Esophagus mucosa (tissue), 1 donor: Measurements from ENCODE around the gene PNPLA7. TPM values are rescaled to one million over a fixed set of nuclear protein-coding genes. Genes with fewer than 3 reads are reported as not detected.

Experiments
- ATAC-seq: fragments of 200-7000 bp; cut with Tn5 transposase; one replicate; pipeline ENCODE4 v1.9.1; 2020
- total RNA-seq: library from RNA; stranded (reverse); gene quantifications from one replicate; pipeline ENCODE4 v1.2.4, GENCODE V29; 2023
- donor health status: DM: yes; HTN: yes; CAD: no.

Gene PNPLA7
- total RNA-seq, 1 donor from 2014 or later = 1.0 TPM

DNA sequence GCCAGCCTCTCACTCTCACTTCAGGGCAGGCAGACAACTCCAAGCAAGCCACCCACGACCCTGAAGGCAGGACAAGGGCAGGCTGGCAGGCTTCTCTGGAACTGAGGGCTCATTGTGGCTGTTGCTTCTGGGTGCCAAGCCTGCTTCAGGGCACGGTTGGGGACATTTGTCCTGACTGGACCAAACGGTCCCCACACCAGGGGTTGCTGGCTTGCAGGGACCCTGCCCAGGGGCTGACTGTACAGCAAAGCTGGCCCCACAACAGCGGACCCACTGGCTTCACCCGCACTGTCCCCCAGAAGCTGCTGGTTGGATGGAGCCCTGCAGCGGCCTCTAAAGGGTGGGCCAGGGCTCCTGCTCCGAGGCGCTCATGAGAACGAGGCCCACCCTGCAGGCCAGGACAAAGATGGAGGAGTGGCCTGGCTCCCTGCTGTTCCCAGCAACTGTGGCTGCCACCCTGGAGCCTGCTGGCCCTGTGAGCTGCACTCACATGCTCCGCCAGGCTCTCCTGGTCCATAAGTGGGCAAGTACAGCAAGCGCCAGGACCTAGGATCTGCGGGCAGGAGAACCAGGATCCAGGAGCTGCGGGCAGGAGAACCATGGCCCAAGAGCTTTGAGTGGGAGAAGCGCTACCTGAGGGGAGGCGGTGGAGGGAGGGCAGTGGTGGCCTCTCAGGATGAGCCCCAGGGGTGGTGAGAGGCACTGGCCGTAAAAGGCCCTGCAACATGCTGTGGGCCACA is 56.7 kb downstream of the PNPLA7 start:
- no peak for ATAC-seq

DNA sequence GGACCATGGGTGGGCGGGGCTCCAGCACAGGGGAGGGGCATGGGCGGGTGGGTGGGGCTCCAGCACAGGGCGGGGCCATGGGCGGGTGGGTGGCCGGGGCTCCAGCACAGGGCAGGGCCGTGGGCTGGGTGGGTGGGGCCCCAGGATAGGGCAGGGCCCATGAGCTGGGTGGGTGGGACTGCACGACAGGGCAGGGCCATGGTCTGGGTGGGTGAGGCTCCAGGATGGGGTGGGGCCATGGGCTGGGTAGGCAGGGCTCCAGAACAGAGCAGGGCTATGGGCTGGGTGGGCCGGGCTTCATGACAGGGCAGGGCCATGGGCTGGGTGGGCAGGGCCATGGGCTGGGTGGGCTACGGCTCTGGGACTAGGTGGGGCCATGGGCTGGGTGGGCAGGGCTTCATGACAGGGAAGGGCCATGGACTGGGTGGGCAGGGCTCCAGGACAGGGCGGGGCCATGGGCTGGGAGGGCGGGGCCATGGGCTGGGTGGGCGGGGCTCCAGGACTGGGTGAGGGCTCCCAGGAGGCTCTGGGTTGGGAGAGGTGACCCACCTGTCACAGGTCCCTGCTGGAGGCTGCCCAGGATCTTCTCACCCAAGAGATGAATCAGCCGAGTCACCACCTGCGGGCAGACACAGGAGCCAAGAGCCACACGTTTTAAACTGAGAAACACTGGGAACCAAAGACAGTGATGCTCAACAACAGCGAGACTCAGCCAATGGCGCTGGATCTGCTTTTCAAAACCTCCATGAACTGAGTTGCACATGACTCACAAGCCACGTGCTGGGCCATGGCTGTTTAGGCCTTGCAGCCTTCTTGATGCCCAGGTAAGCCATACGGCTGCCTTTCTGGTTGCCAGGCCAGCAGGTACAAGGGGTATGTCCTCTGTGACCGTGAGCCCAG is 57.5 kb downstream of the PNPLA7 start:
- peak; percentile 60 for ATAC-seq

DNA sequence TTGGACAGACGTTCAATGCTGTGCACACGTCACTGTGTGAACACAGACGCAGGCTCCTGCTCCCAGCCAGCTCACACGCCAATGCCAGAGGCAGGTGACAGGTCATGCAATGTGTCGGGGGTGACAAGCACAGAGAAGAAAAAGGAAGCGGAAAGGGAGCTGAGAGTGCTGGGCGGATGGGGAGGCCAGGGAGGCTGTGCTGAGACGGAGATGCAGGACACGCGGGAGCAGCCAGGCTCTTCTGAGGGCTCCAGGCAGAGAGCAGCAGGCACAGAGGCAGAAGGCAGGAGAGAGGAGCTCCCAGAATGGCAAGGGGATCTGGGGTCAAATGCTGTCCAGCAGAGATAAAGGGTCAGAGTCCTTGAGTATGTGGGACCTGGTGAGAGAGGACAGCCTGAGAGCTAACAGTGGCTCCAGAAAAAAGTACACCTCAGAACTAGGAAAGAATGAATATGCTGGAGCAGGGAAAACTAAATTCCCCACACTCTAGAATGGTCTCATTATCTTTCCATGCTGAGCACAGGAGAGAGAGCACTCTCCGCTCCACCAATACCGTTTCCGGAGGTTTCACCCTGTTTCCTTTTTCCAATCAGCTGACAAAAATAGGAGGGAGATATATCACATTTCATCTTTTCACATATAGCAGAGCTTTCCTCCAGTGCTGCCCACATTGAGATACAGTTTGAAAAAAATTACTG is 58.3 kb downstream of the PNPLA7 start:
- ATAC-seq = no peak

DNA sequence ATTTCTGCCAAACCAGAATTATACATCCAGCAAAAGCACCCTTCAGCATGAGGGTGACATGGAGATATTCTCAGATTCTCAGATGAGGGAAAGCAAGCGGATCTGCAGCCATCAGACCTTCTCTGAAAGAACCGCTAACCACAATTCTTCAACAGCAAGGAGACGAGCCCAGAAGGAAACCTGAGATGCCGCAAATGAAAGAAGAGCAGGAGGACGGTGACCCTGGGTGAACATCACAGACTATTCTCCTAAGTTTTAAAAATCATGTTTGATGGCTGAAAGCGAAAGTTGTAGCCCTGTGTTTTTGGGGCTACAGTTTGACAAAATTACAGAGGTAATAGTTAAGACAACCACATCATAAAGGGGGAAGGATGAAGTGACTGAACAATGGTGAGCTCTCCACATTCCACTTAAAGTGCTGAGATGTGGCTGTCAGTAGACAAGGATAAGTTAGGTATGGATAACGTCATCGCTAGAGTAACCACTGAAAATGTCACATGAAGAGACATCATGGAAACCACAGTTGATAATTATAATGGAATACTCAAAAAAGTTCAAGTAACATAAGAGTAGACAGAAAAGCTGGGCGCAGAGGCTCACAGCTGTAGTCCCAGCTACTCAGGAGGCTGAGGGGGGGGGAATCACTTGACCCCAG is 59.5 kb downstream of the PNPLA7 start:
- ATAC-seq = no peak

DNA sequence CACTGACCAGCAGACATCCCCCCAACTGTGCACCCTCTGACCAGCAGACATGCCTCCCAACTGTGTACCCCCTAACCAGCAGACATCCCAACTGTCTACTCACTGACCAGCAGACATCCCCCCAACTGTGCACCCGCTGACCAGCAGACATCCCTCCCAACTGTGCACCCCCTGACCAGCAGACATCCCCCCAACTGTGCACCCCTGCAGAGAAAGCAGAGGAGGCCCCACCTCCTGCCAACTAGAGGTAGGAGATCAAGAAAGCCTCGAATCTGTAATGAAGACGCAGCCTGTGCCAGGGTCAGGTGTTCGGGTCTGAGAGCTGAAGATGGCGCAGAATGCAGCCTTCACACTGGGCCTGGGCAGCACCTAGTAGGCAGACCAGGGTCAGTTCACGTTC is 61.3 kb downstream of the PNPLA7 start:
- ATAC-seq = no peak

DNA sequence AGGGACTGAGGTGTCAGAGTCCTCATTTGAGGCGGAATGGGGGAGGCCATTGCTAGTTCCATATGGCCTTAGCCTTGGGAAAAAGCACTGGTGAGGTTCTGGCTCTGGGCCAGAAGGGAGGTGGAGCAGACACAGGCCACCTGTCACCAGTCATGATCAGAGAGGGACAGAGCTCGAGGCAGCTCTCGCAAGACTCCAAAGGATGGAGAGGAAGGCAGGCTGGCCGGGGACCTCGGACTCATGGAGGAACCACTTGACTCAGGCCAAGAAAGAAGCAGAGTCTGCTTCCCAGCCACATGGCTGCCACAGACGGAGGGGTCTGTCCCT is 61.9 kb downstream of the PNPLA7 start:
- no peak for ATAC-seq

DNA sequence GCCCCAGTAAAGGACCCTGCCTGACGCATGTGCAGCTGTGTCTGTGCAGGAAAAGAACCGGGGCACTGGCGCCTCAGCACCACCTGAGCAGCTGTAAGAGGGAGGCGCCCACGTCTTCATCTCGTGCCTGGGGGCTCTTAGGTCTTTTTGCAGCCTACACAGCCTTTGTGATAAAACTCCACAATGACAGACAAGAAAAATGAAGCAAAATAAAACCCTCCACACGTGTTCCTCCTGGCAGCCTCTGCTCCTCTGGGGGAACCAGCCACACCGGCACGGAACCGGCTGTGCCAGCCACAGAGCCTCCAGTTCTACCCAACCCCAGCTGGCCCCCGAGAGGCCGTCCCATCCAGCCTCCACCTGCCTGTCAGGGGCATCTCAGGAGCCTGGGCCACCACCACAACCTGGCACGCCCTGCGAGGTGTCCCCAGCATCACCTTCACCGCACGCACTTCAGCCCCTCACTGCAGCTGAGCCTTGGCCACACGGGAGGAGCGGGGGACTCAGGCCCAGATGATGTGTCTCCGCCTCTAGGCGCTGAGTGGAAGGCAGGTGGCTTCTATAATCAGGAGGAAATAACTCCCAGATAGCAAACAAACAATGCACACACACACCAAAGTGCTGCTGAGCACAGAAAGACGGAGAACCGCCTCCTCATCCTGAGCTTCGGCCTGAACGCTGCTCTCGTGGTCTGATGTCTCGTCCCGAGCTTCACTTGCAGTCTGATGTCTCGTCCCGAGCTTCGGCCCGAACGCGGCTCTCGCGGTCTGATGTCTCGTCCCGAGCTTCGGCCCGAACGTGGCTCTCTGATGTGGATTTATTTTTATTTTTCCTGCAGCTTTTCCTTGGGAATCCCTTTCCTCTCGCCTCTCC is 62.5 kb downstream of the PNPLA7 start:
- ATAC-seq = no peak

DNA sequence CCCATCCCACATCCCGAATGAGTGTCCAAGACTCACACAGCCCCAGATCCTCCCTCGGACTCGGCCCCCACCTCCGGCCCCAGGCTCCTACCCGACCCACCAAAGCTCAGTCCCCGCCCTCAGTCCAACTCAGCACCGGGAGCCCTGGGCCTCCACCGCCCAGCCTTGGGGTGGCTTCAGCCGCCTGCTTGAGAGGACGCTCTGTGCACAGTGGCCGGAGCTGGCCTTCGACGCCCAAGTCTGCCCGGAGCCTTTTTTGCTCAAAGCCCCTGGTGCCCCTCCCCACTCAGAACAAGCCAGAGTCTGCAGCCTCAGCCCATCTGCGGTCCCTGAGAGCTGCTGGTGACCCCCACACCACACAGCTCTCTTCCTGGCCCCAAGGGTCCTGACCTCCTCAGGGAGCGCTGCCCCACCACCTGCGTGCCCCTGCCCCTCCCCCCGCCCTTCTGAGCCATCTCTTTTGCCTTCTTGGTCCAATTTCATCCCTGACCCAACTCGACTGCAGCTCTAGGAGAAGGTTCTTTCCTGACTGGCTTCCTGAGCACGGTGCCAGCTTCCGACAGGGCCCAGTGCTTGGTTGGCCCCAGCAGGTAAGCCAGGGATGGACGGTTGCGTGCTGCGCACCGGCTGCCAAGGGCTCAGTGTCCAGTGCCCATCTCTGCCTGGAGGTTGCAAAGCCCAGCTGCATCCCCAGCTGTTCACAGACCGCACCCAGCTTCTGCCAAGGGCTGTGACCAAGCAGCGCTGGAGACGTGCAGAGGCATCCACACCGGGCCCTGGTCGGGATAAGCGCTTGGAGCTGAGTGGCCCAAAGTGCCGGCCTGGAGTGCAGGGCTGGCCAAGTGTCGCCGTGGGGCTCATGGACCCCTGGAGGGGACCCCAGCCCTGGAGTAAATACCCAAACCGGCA is 63.4 kb downstream of the PNPLA7 start:
- no peak for ATAC-seq

DNA sequence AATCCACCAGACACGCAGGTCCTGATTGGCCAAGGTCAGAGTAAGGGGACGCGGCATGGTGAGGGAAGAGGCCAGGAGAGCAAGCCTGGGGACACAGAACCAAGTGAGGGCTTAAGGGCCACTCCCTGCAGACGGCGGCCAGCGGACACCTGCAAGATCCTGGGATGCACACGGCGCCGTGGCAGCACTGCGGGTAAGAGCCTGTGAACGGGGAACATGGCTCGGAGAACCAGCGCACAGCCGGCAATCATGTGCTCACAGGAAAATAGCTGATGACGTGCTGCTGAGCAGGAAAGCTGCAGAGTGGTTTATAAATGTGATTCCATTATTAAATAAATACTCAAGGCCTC is 64.1 kb downstream of the PNPLA7 start:
- no peak for ATAC-seq

DNA sequence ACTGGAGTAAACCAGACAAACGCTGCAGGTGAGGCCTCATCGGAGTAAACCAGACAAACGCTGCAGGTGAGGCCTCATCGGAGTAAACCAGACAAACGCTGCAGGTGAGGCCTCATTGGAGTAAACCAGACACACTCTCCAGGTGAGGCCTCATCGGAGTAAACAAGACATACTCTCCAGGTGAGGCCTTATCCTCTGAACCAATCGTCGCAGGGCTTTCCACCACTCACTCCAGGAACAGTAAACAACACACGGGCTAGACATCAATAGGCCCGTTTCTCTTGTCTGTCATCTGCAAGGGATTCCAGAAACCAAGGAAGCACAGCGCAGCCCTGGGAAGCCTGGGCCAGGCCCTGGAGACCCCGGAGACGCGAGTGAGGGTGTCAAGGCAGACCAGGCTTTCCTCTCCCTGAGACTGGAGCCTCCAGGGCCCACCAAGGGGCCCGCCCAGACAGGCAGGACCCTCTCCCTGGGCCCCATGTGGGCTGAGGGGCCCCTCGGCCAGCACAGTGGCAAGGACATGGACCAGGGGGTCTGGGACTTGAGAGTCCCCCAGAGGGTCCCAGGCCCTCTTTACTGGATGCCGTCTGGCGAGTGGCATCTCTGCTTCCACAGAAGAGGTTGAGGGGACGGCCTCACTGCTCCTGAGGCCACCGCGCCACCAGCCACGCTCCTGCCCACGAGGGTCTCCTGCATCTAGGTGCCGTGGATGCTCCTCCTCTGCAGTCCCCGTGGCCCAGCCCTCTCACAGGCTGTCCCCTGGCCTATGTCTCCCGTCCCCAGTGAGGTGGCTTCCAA is 64.7 kb downstream of the PNPLA7 start:
- ATAC-seq = no peak

DNA sequence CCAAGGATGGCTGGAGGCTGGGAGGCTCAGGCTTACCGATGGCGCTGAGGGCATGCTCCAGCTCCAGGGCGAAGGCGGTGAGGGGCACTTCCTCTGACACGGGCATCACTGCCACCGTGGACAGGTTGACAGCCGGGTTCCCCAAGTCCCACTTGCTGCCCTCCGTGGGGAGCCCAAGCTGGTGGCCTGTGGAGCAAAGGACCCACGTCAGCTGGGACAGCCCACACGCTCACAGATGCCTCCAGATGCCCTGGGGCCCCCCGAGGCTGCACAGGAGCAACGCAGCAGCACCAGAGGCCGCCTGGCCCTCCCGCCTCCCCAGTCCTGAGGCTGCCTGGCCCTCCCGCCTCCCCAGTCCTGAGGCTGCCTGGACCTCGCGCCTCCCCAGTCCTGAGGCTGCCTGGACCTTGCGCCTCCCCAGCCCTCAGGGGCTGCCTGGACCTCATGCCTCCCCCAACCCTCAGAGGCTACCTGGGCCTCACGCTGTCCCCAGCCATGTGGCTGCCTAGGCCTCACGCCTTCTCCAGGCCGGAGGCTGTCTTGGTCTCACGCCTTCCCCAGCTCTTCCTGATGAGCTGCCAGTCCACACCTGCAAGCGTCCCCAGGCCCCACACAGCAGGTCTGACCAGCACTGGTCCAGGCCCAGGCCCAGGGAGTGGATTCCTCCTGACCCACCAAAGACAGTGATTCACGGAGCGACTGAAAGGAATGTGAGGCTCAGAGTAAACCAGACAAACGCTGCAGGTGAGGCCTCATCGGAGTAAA is 65.5 kb downstream of the PNPLA7 start:
- no peak for ATAC-seq

DNA sequence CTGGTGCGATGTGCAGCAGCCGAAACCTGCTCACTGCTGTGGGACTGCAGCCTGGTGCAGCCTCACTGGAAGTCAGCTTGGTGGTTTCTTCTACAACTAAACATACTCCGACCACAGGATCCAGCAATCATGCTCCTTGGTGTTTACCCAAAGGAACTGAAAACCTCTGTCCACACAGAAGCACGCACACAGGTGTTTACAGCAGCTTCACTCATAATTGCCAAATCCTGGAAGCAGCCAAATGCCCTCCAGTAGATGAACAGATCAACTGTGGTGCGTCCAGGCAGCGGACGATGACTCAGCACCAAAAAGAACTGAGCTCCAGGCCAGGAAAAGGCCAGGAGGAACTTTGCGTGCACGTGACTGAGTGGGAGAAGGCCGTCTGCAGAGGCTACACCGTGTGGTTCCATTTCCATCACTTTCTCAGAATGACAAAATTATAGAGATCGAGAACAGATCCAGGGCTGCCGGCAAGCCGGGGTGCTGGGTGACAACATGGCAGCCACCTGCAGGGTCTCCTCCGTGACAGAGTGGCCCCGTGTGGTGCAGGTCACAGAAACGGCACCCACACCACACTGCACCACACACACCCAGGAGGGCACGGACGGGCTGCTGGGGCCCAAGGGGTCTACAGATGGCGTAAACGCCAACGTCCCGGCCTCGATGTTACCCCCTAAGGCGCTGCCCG is 68.0 kb downstream of the PNPLA7 start:
- peak; percentile 16 for ATAC-seq

DNA sequence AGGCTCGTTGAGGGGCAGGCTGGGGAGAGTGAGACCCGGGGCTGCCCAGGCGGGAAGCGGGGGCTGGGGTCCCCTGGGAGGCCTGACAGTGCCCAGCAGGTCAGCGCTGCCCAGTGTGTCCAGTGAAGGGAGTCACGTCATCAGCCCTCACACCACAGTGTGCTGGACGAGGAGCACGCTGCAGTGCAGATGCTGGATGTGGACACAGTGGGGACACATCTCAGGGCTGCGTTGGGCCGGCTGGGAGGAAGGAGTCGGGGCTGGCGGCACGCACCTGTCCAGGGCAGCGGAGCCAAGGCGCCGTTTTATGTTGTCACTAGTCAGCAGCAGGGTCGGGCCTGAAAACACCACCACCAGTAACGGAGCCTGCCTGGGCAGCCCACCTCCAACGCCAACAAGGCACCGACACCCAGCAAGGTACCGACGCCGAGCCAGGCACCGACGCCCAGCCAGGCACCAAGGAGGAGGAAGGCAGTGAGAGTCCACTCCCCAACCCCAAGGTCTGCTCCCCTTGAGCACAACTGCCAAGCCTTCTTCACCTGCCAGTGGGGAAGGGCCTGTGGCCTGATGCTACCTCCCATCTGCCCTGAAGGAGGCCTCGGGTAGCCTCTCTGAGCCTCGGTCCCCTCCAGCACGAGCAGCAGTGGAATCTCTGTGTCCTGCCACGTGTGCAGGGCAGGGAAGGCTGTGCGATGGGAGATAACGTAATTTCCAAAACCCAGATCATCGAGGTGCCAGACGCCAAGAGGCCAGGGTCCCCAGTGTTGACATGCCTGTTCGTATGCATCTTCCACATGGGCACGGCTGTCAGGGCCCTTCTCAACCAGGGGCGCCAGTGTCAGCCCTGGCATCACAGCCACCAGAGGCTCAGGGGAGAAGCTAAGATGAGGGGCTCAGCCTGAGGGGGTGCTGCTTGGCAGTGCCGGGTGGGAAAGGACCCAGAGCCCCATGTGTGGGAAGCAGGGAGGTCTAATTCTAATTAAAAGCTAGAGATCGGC is 69.2 kb downstream of the PNPLA7 start:
- no peak for ATAC-seq

DNA sequence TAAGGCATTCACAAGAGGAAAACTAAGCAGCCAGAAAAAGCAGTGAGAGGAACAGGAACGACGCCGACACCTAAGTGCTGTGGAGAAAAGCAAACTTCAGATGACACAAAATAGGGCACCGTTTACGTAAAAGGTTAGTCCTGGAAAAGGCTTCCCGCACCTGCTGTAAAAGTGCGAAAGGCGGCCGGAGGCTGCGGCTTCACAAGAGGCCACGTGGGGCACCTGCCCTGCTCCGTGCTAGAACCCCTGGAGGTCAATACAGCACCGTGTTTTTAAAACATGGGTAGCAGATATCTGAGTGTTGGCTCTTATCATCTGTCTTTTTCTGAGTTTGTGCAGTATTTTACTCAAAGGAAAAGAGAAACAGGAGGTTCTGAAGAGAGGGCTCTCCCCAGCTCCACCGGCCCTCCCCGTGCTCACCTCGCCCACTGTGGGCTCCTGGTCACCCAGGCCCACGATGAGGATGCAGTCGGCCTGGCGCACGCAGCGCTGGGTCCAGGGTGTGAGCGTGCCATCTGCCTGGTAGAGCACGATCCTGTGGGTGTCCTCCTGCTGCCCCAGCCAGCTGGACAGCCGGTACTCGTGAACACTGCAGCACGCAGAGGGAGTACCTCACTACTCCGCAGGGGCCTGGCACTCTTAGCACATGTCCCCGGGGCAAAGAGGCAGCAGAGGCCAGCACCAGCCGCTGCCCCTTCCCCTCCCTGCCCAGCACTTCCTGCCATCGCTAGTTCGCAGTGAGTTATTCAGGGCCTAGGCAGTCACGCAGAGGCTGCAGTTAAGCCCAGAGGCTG is 70.1 kb downstream of the PNPLA7 start:
- ATAC-seq = no peak

DNA sequence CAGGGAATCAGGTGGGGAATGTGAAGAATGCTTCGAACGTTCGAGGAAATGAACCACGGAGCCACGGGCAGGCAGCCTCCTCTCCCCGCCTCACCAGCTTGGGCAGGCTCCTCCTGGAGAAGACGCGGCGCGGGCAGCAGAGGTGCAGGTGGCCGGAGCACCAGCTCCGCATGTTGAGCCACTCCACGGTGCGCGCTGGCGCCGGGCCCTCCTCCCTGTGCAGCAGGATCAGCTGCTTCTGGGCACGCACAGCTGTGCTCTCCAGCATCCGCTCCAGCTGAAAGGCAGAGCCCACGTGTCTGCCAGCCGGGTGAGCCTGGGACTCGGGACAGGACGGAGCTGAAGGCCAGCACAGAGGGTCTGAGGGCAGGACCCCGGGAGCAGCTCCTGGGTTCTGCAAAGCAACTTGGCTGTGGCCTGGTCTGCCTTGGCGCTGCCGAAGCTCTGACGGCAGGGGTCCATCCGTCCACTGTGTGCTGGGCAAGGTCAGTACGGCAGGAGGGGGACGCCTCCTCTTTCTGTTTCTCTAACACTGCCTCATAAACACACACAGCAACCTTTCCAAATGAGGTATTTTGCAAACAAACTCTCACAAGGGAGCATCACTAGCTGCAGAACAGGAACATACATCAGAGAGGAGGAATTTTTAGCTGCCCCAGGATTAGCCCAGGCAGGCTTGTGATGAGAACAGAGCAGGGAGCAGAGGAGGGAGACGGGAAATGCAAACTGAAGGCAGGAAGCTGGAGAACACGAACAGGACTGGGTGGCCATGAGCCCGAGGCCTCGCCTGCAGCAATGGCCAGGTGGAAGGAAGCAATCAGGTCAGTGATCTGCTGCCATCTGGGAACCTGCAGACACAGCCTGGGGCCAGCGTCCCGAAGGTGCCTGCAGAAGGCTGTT is 71.0 kb downstream of the PNPLA7 start:
- peak; percentile 14 for ATAC-seq
